ENCODE data around the gene DDX27.
A peak's percentile ranks its signal among the peaks of the same experiment; 100 is the strongest.

Gene DDX27

GRCh38 chr20:49252556-49253350 lies 33.5 kb downstream of the DDX27 start:
- DNase-seq: no peak

GRCh38 chr20:49256261-49256660 lies 37.0 kb downstream of the DDX27 start:
- DNase-seq: no peak

GRCh38 chr20:49259284-49259683 lies 40.1 kb downstream of the DDX27 start:
- DNase-seq: no peak

GRCh38 chr20:49259799-49260198 lies 40.6 kb downstream of the DDX27 start:
- no peak for DNase-seq

GRCh38 chr20:49260218-49260617 lies 41.0 kb downstream of the DDX27 start:
- no peak for DNase-seq

GRCh38 chr20:49261173-49261572 lies 42.0 kb downstream of the DDX27 start:
- no peak for DNase-seq

- DNase-seq: no peak
Observed at GRCh38 chr20:49262444-49262843, 43.2 kb downstream of the DDX27 start.

GRCh38 chr20:49267327-49267726 lies 48.1 kb downstream of the DDX27 start:
- DNase-seq: no peak

GRCh38 chr20:49268600-49269365 lies 49.6 kb downstream of the DDX27 start:
- DNase-seq: no peak

GRCh38 chr20:49270177-49270576 lies 51.0 kb downstream of the DDX27 start:
- no peak for DNase-seq

GRCh38 chr20:49270736-49271135 lies 51.5 kb downstream of the DDX27 start:
- no peak for DNase-seq

- DNase-seq: no peak
Observed at GRCh38 chr20:49272654-49273053, 53.4 kb downstream of the DDX27 start.

- DNase-seq: no peak
Observed at GRCh38 chr20:49273696-49274277, 54.6 kb downstream of the DDX27 start.

GRCh38 chr20:49275216-49275615 lies 56.0 kb downstream of the DDX27 start:
- no peak for DNase-seq

GRCh38 chr20:49275636-49276035 lies 56.4 kb downstream of the DDX27 start:
- DNase-seq: no peak

GRCh38 chr20:49276161-49276960 lies 57.1 kb downstream of the DDX27 start:
- peak; percentile 40 for DNase-seq

- peak; percentile 44 for DNase-seq
Observed at GRCh38 chr20:49276961-49277785, 58.0 kb downstream of the DDX27 start.

- no peak for DNase-seq
Observed at GRCh38 chr20:49277786-49278035, 58.5 kb downstream of the DDX27 start.

GRCh38 chr20:49278036-49278817 lies 59.0 kb downstream of the DDX27 start, which contains the start of gene ZNFX1:
Gene ZNFX1, minus strand, starts transcription at chr20:49278057. Its CDS starts 2,218 bp downstream, at chr20:49275839.
- peak; percentile 99 for DNase-seq

GRCh38 chr20:49278818-49279676 lies 59.8 kb downstream of the DDX27 start:
- no peak for DNase-seq
